HS-5 (cell line): ENCODE results near the gene PHF8.

ENCODE experiments used
- DNase-seq: peaks from one replicate; pipeline ENCODE4 v3.0.0-alpha.2; 2012; ENCODE audit warnings: low read depth

PHF8 gene

DNA sequence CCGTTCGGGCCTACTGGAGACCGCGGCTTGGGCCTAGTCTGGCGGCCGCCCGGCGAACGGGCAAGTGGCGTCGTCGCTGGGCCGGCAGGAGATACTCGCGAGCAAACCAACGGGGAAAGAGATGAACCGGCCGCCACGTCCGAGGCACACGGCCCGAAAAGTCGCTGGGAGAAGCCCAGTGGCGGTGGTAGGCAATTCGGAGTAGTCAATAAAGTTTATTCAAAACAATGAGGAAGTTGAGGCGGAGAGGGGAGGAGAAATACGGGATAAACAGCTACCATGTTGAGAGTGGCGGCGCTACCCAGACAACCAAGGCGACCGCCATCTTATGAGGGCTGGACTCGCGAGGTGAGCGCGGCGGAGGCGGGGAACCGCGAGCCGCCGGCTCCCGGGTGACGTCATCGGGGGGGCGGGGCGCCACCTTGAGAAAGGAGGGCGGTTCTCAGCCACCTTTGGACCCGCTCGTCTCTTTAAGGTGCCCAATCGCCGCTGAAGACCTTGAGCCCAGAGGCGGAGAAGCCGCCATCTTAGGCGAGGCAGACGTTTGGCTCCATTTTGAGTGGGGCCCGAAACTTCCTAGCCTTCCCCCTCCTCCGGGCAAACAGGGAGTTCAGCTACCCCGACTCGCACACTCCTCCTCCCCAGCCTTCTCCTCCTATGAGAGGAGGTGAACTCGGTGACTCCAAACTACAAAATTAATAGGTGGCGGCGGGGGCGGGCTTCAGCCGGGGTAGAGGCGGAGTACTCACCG lies at the start of gene PHF8:
Gene PHF8 (minus strand): TSS at position 348 of the 751 bp plus-strand sequence. CDS start 1,745 bp downstream, outside the sequence.
- peak; percentile 79 for DNase-seq

DNA sequence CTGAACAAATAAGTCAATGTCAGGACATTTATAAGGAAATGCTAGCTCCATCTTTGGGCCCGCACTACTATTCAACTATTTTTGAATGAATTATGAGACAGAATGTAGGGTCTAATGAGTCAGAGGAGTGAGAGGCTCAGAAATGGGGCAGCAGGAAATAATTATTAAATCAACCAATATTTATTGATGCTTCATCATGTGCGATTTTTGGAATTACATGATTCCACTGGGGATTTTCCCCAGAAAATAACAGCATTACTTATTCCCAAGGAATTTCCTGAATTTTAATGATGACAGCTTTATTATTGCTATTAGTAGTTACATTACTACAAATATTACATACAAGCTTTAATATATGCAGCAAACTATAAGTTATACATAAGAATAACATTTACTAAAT lies 49.3 kb upstream of the PHF8 start:
- no peak for DNase-seq

GRCh38 chrX:54093159-54093558 lies 48.9 kb upstream of the PHF8 start:
- no peak for DNase-seq

DNA sequence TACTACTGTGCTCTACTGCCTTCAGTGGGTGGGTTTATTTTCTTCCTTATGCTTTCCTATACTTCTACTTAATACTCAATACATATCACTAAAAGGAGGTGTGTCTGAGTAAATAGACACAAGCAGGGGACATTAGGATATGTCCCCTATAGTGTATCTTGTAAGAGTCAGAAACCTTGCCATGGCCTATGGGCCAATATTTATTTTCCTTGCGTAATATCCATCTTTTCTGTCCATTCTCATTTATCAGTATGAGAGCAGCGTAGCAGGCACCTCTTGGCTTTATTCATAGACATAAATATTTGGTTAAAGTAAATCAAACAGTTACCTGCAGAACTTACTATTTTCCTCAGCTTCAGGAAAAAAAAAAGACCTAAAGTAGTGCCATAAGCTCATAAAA lies 46.6 kb upstream of the PHF8 start:
- DNase-seq = no peak

- DNase-seq = no peak
These were observed 44.9 kb upstream of the PHF8 start for GRCh38 chrX:54089191-54089590.

GRCh38 chrX:54087661-54088060 lies 43.4 kb upstream of the PHF8 start:
- DNase-seq = no peak

GRCh38 chrX:54085666-54086065 lies 41.4 kb upstream of the PHF8 start:
- DNase-seq = no peak

DNA sequence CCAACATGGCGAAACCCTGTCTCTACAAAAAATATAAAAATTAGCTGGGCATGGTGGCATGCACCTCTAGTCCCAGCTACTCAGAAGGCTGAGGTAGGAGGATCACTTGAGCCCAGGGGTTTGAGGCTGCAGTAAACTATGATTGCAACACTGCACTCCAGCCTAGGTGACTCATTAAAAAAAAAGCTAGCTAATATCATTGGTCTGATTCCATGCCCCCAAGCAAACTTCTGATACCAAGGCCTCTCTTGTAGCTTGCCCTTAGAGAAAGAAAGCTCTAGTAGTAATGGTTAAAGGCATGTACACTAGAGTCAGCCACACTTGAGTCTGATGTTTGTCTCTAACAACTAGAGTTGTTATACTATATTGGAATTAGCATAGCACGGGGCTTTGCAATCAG lies 32.6 kb upstream of the PHF8 start:
- peak; percentile 19 for DNase-seq

DNA sequence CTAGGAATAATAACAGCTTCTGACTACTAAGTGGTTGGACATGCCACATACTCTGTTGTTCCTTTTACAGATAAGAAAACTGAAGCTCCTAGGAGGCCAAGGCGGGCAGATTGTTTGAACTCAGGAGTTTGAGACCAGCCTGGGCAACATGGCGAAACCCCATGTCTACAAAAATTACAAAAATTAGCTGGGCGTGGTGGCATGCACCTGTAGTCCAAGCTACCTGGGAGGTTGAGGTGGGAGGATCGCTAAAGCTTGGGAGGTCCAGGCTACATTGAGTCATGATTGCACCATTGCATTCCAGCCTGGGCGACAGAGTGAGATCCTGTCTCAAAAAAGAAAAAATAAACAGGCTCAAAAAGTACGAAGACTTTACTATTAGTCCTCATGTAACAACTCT lies 30.6 kb upstream of the PHF8 start:
- no peak for DNase-seq

DNA sequence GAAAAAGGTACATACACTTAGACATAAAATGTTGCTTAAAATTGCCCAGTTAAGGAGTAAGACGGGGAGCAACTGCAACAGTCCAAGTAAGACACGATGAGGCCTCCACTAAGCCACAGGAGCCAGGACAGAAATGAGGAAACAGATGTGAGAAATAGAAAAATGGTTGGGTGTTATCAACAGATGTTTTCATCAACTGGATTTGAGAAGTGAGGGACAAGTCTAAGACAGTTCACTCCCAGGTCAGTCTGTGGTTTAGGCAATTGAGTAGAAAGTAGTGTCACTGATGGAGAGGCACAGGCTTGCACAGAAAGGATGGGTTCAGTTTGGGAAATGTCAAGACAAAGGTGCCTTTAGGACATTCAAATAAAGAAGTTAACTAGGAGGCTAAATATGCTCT lies 23.5 kb upstream of the PHF8 start:
- no peak for DNase-seq

DNA sequence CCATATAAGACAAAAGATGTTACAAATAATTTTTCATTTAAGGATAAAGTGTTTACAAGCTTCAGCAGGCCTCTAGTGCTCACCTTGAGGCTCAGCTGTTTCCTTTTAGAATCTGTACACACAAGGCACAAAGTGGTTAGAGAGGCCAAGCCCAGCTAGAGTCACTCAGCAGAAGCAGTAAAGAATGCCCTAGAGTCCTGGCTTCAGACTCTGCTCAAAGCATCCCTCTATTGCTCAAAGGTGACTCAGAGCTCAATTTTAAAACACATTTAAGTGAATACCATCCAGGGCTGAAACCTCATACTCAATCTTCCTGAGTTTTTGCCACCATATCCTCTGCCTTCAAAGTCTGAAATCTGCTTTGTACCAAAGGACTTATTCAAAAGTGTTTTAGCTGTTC lies 22.6 kb upstream of the PHF8 start:
- no peak for DNase-seq

DNA sequence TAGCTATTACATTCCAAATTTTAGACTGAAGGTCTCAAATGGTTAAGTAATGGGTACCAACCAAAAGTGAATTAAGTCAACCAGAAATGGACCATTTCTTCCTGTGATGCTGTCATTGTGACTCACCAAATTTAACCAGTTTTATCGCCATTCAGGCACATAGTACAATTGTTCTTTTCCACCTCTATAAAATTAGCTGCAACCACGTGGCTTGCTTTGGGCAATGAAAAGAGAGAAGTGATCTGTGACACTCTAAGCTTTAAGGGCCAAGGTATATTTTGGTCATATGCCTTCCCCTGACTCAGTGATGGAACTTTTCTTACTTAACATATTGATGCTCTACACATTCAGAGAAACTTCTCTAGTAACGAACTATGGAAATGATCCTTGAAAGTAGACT lies 20.3 kb upstream of the PHF8 start:
- DNase-seq = no peak

GRCh38 chrX:54063361-54063760 lies 19.1 kb upstream of the PHF8 start:
- DNase-seq = no peak

GRCh38 chrX:54049801-54050200 lies 5.5 kb upstream of the PHF8 start:
- DNase-seq = no peak

DNA sequence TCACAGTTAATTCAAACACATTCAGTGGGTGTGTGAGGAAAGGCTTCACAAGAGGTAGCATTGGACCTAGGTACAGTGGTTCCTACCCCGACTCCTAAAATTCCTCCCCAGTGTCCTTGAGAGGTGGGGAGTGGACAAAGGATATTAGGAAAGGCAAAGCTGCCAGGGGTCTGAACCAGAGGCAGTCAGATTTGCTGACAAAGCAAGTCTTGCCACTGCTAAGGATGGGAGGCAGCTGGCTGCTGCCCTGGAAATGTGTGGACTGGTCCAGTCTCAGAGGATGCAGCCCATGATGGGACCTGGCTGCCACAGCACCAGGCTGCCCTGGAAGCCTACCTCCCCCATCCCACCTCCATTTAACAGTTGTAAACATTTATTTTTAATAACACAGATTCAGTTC lies 4.1 kb upstream of the PHF8 start:
- DNase-seq = no peak

- DNase-seq = no peak
These were observed 1.4 kb upstream of the PHF8 start for GRCh38 chrX:54045563-54046228.

- DNase-seq = no peak
These were observed 635 bp upstream of the PHF8 start for GRCh38 chrX:54044877-54045338.

DNA sequence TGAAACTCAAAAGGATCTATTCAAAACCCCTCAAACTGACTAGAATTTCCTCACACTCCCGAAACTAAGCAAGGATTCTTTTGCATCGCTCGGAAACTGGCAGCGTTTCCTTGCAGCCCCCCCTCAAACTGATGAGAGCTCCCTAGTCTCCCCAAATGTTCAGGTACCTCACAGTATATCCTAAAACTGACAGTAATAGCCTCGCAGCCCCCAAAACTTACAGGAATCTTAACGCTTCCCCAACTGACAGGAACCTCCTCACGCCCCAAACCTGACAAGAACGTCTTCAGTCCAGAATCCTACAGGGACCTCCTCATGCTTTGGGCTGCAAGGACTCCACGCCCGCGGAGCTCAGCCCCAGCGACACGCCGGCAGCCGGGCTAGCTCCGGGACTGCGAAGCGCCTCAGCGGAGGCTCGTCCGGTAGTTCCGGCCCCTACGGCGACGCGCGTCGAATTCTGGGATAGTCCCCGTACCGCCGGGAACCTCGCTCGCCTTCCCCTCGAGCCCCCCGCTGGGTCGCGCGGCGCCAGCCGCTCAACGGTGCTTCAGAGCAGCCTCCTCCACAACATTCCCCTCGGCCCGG lies 640 bp downstream of the PHF8 start:
- DNase-seq = no peak

DNA sequence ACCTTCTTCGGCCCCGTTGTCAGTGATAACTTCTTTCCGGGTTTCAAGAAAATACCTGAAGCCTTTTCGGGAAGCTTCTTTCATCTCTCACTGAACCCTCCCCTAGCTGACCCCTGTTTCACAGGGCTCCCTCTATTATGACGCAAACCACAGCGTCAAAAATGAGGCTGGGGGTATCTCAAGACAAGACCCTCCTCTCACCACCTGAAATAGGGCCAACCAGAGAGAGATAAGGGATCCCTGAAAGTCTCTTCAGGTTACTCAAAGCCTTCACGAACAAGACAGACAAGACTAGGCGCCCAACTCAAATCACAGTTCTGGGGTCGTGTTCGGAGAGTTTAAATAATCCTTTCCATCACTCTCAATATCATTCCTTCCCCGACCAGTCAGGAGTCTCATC lies 1.2 kb downstream of the PHF8 start:
- no peak for DNase-seq

DNA sequence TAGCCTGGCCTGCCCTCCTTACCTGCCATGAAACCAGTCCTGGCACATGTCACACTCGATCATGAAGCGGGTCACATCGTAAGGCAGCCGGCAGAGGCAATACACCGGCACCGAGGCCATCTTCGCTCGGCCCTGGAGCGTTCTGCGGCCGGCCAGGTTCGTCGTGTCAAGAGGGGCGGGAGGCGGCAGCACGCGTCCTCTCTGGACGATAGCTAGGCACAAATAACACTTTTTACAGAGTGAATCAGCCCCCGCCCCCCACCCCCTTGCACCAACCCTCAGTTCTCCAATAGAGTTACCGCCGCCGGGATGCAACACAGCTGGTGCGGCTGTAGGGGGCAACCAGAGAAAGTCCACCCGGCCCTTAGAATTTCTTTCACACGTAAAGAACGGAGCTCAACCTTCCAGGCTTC lies 1.7 kb downstream of the PHF8 start:
- no peak for DNase-seq

DNA sequence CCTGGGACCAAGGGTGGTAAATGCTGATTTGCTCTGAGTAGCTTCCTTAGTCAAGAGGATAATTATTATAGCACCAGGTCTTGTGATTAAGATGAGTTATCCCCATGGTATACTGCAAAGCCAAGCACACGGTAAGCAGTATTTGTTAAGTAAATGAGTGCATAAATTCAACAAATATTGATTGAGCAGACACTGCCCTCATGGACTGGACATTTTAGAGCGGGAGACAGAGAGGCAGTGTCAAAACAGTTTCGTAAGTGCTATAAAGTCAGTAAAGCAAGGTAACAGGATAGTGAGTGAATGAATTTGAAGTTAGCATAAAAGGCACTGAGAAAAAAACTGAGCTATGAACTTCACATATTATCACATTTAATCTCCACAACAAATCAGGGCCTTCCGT lies 13.9 kb downstream of the PHF8 start:
- no peak for DNase-seq

DNA sequence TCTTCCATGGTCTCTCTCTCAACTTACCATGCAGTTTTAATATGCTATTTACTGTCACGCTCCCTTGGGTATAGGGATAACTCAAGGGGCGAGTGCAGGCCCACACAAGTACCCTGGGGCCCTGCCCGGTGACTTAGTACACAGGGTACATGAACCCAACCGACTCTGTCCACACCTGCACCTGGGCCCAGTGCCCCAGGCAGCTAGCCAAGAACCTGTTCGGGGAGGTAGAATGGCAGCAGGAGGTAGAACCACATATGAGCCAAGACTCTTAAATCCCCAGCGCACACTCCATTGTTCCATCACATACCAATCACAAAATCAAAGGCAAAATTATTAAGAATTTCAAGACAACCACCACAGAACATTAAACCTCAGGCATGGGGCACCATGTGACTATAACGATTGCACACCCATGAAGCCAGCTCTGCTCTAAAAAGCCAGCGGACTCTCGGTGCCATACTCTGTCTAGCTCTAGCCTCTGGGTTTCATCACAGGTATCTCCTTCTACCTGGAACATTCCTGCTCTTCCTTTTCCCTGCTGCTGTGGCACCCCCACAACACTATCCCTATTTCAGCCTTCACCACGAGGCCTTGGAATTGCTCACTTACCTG lies 14.6 kb downstream of the PHF8 start:
- no peak for DNase-seq

- DNase-seq = no peak
These were observed 19.9 kb downstream of the PHF8 start for GRCh38 chrX:54024350-54024749.
